ENCODE results near the gene RMRP. TPM values are rescaled to one million over a fixed set of nuclear protein-coding genes. Genes with fewer than 3 reads are reported as not detected.

RMRP gene
- total and polyA plus RNA-seq, 10 of the 15 experiments (the other 5 are each of a cell fraction or from before 2014, with no cell fraction given): 12.0 to 42,450 (median 6,418) TPM; not detected in 4

GRCh38 chr9:35675732-35676392 lies 18.0 kb upstream of the RMRP start:
- no TSS peak for BruUV-seq (replicated peaks)
- no peak for FAIRE-seq
- peak overlapping the region; percentile 69 for H3K4me2 ChIP-seq (ENCODE audit: control insufficient read depth, insufficient read depth)
- no peak for TF ChIP-seq BRCA1 (IDR thresholded peaks at IDR 0.05; ENCODE audit: low read depth, low read length)
- no peak for TF ChIP-seq LARP7 (IDR thresholded peaks at IDR 0.05)
- no peak for TF ChIP-seq JUNB (IDR thresholded peaks at IDR 0.05)
- 0 out of 2 replicates have a peak, but pooled peaks have one; percentile 32 for TF ChIP-seq IKZF1 (conservative IDR thresholded peaks at IDR 0.05)
- TF ChIP-seq KAT2A (conservative IDR thresholded peaks at IDR 0.05; ENCODE audit: control insufficient read depth, low read depth, low read length): no peak
- no peak for TF ChIP-seq RELB (IDR thresholded peaks at IDR 0.05; ENCODE audit: low read depth)
- TF ChIP-seq KLF5 (IDR thresholded peaks at IDR 0.05; ENCODE audit: partially characterized antibody): no peak
- TF ChIP-seq IKZF2 (IDR thresholded peaks at IDR 0.05): no peak
- TF ChIP-seq POU2F2 (IDR thresholded peaks at IDR 0.05; ENCODE audit: borderline replicate concordance, low read depth, low read length): no peak
- TF ChIP-seq DPF2 (IDR thresholded peaks at IDR 0.05): 0 out of 2 replicates have a peak, but pooled peaks have one; percentile 16
- peak; percentile 55 for TF ChIP-seq YY1 (IDR thresholded peaks at IDR 0.05; ENCODE audit: low read depth, low read length)
- no peak for TF ChIP-seq NR2F1 (conservative IDR thresholded peaks at IDR 0.05)
- TF ChIP-seq EED (IDR thresholded peaks at IDR 0.05; ENCODE audit: low read depth): no peak
- peak; percentile 28; the same call in 1 of the 2 replicates for TF ChIP-seq NRF1 (conservative IDR thresholded peaks at IDR 0.05; ENCODE audit: low read depth, low read length)
- TF ChIP-seq SMAD1 (IDR thresholded peaks at IDR 0.05; ENCODE audit: low read depth, partially characterized antibody): no peak
- TF ChIP-seq CTCF (IDR thresholded peaks at IDR 0.05 in 2 of 3, conservative IDR thresholded peaks at IDR 0.05 in 1 of 3; ENCODE audit: control insufficient read depth in 2 of 3, extremely low read depth in 1 of 3, insufficient read depth in 1 of 3, low read depth in 3 of 3, low read length in 3 of 3): no peak
- no peak for TF ChIP-seq BCL11A (IDR thresholded peaks at IDR 0.05; ENCODE audit: low read depth, low read length)
- TF ChIP-seq SMC3 (IDR thresholded peaks at IDR 0.05; ENCODE audit: borderline replicate concordance, low read length): no peak
- no peak for TF ChIP-seq ZNF217 (IDR thresholded peaks at IDR 0.05)
- no peak for TF ChIP-seq RAD51 (IDR thresholded peaks at IDR 0.05)
- TF ChIP-seq PBX3 (IDR thresholded peaks at IDR 0.05; ENCODE audit: insufficient replicate concordance, low read depth, low read length): no peak

More at GRCh38 chr9:35675732-35676392, 18.0 kb upstream of the RMRP start:
- H3K27ac ChIP-seq (ENCODE audit: control insufficient read depth, insufficient read depth): no peak overlapping the region
- H3K79me2 ChIP-seq (ENCODE audit: control insufficient read depth, insufficient read depth, low read length): no peaks in the 10 kb centered on the region
- DNase-seq (ENCODE audit: low read depth, low spot score) (no peak), ATAC-seq (peak; percentile 66)
- no peaks in the 10 kb centered on the region for H3K36me3 ChIP-seq (ENCODE audit: control insufficient read depth in 2 of 2, insufficient read depth in 2 of 2, low read length in 1 of 2)
- peak overlapping the region; percentile 22; the same call in 1 of the 2 replicates for H3K4me3 ChIP-seq
- in situ Hi-C loops (cut with MboI): no loop called here
- H3K9me3 ChIP-seq (replicated peaks; ENCODE audit: control insufficient read depth, insufficient read depth, low read length): no peaks in the 10 kb centered on the region
- H3K4me1 ChIP-seq (ENCODE audit: control insufficient read depth, insufficient read depth, low read length): peaks cover 8% of the 10 kb centered on the region
- ChIA-PET CTCF (interaction anchor here (0.7 to 2.5 kb wide), 4 partner anchors 11 to 30 kb away, joined by 3 to 9 read pairs (median 8); partner anchors contain the start of gene ARHGEF39), POLR2A (interaction anchor here (0.6 to 1.9 kb wide), 3 partner anchors 10 to 18 kb away, joined by 3 to 11 read pairs (median 7); partner anchors contain the start of genes ARHGEF39, CCDC107 and RMRP), SMC1A (ENCODE audit: uncharacterized antibody, unreplicated experiment) (interaction anchor here (0.9 to 1.7 kb wide), 3 partner anchors 10 to 16 kb away, joined by 3 to 4 read pairs (median 3); no protein-coding TSS in a partner anchor), RAD21 (ENCODE audit: unreplicated experiment) (interaction anchor here (0.9 to 1.1 kb wide), 2 partner anchors 21 to 1272 kb away, joined by 3 to 4 read pairs; no protein-coding TSS in a partner anchor)
- peak overlapping the region; percentile 41 for H2AFZ ChIP-seq (ENCODE audit: control insufficient read depth, low read depth, low read length)
- intact Hi-C loops (cut with micrococcal nuclease; ENCODE audit: unreplicated experiment): no loop called here
- peaks cover 3 to 7% of the 10 kb centered on the region in 2 experiments for H3K27me3 ChIP-seq (replicated peaks in 1 of 2; ENCODE audit: control insufficient read depth in 2 of 2, insufficient read depth in 2 of 2, low read length in 1 of 2)
- WGBS (ENCODE audit: insufficient coverage, insufficient replicate concordance, low lambda C conversion rate, missing lambda C conversion rate): 21% methylated on average over 50 of the region's 51 CpGs
- H4K20me1 ChIP-seq (ENCODE audit: control insufficient read depth, insufficient read depth): no peaks in the 10 kb centered on the region
- H3K9ac ChIP-seq (ENCODE audit: control insufficient read depth, insufficient read depth, low read length): no peak overlapping the region
